Astrocyte (in vitro differentiated cells and primary cell): ENCODE data around the gene GTF2F2.

Source experiments
- EZH2 ChIP-seq: IDR thresholded peaks from 2 replicates; pipeline ENCODE4 v1.6.1; 2012; ENCODE audit warnings: mild to moderate bottlenecking, low read length, inconsistent platforms; ENCODE audit not compliant: insufficient read depth
- TF ChIP-seq, protein P1 (sequence below): IDR thresholded peaks from 2 replicates; pipeline ENCODE4 v1.5.1; 2011; ENCODE audit warnings: low read depth, mild to moderate bottlenecking, inconsistent platforms, low read length, moderate library complexity; ENCODE audit not compliant: insufficient read depth

DNA sequence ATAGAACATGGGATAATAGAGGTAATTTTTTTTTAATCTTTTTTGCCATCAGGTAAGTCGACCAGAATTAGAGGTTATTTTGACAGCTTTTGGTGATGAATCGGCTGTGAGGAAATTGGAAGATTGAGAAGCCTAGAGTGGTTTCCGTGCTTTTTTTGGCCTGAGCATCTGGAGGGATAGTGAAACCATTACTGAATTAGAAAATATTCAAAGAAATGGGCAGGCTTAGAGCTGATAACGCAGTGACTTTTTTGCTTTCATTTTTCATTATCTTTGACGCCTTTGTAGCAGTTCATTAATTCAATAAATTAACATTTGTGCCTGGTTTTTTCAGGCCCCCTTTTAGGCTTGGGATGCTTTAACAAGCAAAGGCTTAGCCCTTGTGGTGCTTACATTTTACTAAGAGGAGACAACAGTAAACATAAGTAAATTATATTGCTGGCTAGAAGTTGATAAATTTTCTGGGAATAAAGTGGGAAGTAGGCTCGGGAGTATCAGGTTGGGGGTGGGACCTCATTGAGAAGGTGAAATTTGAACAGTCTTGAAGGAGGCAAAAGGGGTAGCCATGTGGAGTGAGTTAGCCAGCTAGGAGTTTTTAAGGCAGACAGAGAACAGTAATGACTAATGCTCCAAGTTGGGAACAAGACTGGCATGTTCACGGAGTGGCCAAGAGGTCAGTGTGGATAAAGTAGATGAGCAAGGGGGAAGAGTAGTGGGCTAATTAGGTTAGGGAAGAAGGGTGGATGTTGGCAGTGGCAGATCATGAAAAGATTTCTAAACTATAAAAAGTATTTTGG is 36.5 kb downstream of the GTF2F2 start:
- TF ChIP-seq, protein P1, sequence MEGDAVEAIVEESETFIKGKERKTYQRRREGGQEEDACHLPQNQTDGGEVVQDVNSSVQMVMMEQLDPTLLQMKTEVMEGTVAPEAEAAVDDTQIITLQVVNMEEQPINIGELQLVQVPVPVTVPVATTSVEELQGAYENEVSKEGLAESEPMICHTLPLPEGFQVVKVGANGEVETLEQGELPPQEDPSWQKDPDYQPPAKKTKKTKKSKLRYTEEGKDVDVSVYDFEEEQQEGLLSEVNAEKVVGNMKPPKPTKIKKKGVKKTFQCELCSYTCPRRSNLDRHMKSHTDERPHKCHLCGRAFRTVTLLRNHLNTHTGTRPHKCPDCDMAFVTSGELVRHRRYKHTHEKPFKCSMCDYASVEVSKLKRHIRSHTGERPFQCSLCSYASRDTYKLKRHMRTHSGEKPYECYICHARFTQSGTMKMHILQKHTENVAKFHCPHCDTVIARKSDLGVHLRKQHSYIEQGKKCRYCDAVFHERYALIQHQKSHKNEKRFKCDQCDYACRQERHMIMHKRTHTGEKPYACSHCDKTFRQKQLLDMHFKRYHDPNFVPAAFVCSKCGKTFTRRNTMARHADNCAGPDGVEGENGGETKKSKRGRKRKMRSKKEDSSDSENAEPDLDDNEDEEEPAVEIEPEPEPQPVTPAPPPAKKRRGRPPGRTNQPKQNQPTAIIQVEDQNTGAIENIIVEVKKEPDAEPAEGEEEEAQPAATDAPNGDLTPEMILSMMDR = no peak
- no peak for TF ChIP-seq EZH2
